ENCODE measurements around the gene MACROD2. TPM values are rescaled to one million over a fixed set of nuclear protein-coding genes. Genes with fewer than 3 reads are reported as not detected.

MACROD2 gene
- total RNA-seq, 1 experiment from 2014 or later = 1.6 TPM

GRCh38 chr20:15851576-15852215 lies 1856.4 kb downstream of the MACROD2 start:
- WGBS (ENCODE audit: extremely low coverage, insufficient read length, low lambda C conversion rate) = no CpG with 5 or more reads among the region's 11 CpGs
- no peak overlapping the region for H3K27ac ChIP-seq (ENCODE audit: insufficient read length, low read depth, low read length)
- H3K4me1 ChIP-seq (ENCODE audit: insufficient read depth, low read length) = peaks cover 3% of the 10 kb centered on the region; the same call in 1 of the 2 replicates
- H3T11ph ChIP-seq (ENCODE audit: low read length) = no peak overlapping the region
- H3K4me2 ChIP-seq (ENCODE audit: insufficient read depth, insufficient read length, low read length) = no peak overlapping the region
- no peak overlapping the region for H3K27ac Mint-ChIP-seq
- H4K20me1 ChIP-seq (ENCODE audit: control insufficient read depth, insufficient read depth, insufficient read length) = no peaks in the 10 kb centered on the region
- H3K9me3 ChIP-seq (ENCODE audit: control insufficient read depth, low read depth, low read length) = no peaks in the 10 kb centered on the region
- no peak overlapping the region for H3K23ac ChIP-seq (ENCODE audit: insufficient read length, low read depth, low read length)
- no peak overlapping the region for H3K56ac ChIP-seq (ENCODE audit: insufficient read length, low read depth, low read length)
- no peak for TF ChIP-seq CTCF (conservative IDR thresholded peaks at IDR 0.05)
- H3K79me2 ChIP-seq (ENCODE audit: insufficient read depth, low read length) = no peaks in the 10 kb centered on the region
- H2AK5ac ChIP-seq (ENCODE audit: insufficient read length, low read length) = no peak overlapping the region
- H4K8ac ChIP-seq (replicated peaks; ENCODE audit: insufficient read length, low read depth, low read length) = no peak overlapping the region
- H3K27me3 Mint-ChIP-seq (ENCODE audit: low read depth) = no peaks in the 10 kb centered on the region
- peaks cover 0 to 3% (median 0%) of the 10 kb centered on the region in 3 experiments; a peak in 3 of 7 replicates for H3K36me3 Mint-ChIP-seq (ENCODE audit: insufficient read depth in 1 of 3, low read depth in 3 of 3)
- H3K4me1 Mint-ChIP-seq = peaks cover 16 to 25% of the 10 kb centered on the region in 2 experiments
- H2BK12ac ChIP-seq (ENCODE audit: insufficient read length, low read depth, low read length) = no peak overlapping the region
- no peaks in the 10 kb centered on the region for H3K27me3 ChIP-seq (ENCODE audit: insufficient read depth, low read length)
- H2BK15ac ChIP-seq (ENCODE audit: low read depth, low read length) = no peak overlapping the region
- DNase-seq = no peak
- peaks cover 0 to 6% of the 10 kb centered on the region in 2 experiments; a peak in 3 of 5 replicates for H3K9me3 Mint-ChIP-seq
- H2BK5ac ChIP-seq (ENCODE audit: insufficient read length, low read length) = no peak overlapping the region
- H4K91ac ChIP-seq (ENCODE audit: insufficient read length, low read depth, low read length) = no peak overlapping the region
- H2AFZ ChIP-seq (ENCODE audit: low read length) = no peak overlapping the region
- H3K9ac ChIP-seq (ENCODE audit: extremely low read depth, insufficient read length, low read length) = no peak overlapping the region
- H2BK20ac ChIP-seq (ENCODE audit: low read depth, low read length, poor library complexity, severe bottlenecking) = no peak overlapping the region
- H3K79me1 ChIP-seq (ENCODE audit: insufficient read depth, low read depth, low read length, poor library complexity, severe bottlenecking) = no peaks in the 10 kb centered on the region
- H3K23me2 ChIP-seq (ENCODE audit: insufficient read length, low read depth, low read length, poor library complexity, severe bottlenecking) = no peaks in the 10 kb centered on the region
- no peak overlapping the region for H3K4ac ChIP-seq (ENCODE audit: low read depth, low read length)
- H3K18ac ChIP-seq (ENCODE audit: insufficient read length, low read depth, low read length) = no peak overlapping the region
- H4K5ac ChIP-seq (ENCODE audit: insufficient read length, low read depth, low read length) = no peak overlapping the region
- no peak overlapping the region for H3K14ac ChIP-seq (ENCODE audit: insufficient read depth, low read length)
- H2BK120ac ChIP-seq (ENCODE audit: low read depth, low read length, poor library complexity, severe bottlenecking) = no peak overlapping the region
- no peak overlapping the region for H3K4me3 Mint-ChIP-seq

Data from H9 (cell line).